ENCODE measurements around the gene ZDHHC1. TPM values are rescaled to one million over a fixed set of nuclear protein-coding genes. Genes with fewer than 3 reads are reported as not detected.

Gene ZDHHC1
- total and polyA plus RNA-seq, 2 of the 13 experiments (the other 11 are each of a cell fraction or from before 2014, with no cell fraction given) = 0.51 to 1.1 TPM

GRCh38 chr16:67430504-67430976 is 14.3 kb upstream of the ZDHHC1 start (continued):
- TF ChIP-seq, protein P1, sequence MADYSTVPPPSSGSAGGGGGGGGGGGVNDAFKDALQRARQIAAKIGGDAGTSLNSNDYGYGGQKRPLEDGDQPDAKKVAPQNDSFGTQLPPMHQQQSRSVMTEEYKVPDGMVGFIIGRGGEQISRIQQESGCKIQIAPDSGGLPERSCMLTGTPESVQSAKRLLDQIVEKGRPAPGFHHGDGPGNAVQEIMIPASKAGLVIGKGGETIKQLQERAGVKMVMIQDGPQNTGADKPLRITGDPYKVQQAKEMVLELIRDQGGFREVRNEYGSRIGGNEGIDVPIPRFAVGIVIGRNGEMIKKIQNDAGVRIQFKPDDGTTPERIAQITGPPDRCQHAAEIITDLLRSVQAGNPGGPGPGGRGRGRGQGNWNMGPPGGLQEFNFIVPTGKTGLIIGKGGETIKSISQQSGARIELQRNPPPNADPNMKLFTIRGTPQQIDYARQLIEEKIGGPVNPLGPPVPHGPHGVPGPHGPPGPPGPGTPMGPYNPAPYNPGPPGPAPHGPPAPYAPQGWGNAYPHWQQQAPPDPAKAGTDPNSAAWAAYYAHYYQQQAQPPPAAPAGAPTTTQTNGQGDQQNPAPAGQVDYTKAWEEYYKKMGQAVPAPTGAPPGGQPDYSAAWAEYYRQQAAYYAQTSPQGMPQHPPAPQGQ (CRISPR knock-in tag; IDR thresholded peaks at IDR 0.05; ENCODE audit: borderline replicate concordance) = no peak
- TF ChIP-seq TCF12 (IDR thresholded peaks at IDR 0.05) (no peak), TCF12 (CRISPR knock-in tag; IDR thresholded peaks at IDR 0.05) (no peak; the same call in 1 of the 2 replicates), MBD4 (IDR thresholded peaks at IDR 0.05; ENCODE audit: borderline replicate concordance, low read length) (no peak), SRF (IDR thresholded peaks at IDR 0.05; ENCODE audit: low read depth, low read length) (no peak), KDM6A (CRISPR knock-in tag; IDR thresholded peaks at IDR 0.05; ENCODE audit: low read depth) (no peak), PHF20 (CRISPR knock-in tag; IDR thresholded peaks at IDR 0.05) (no peak), MEIS2 (CRISPR knock-in tag; IDR thresholded peaks at IDR 0.05) (peak; percentile 87), SKIL (CRISPR knock-in tag; IDR thresholded peaks at IDR 0.05; ENCODE audit: borderline replicate concordance) (no peak), ZNF121 (CRISPR knock-in tag; IDR thresholded peaks at IDR 0.05) (peak; percentile 51), SNRNP70 (IDR thresholded peaks at IDR 0.05; ENCODE audit: low read depth, low read length) (no peak), ZNF530 (CRISPR knock-in tag; IDR thresholded peaks at IDR 0.05; ENCODE audit: low read depth) (no peak), PLRG1 (conservative IDR thresholded peaks at IDR 0.05) (no peak), GTF2F1 (IDR thresholded peaks at IDR 0.05; ENCODE audit: low read length) (no peak), ZNF251 (CRISPR knock-in tag; IDR thresholded peaks at IDR 0.05) (peak; percentile 95; the same call in 1 of the 2 replicates), ZGPAT (CRISPR knock-in tag; IDR thresholded peaks at IDR 0.05) (peak; percentile 61; the same call in 1 of the 2 replicates), NFKB2 (CRISPR knock-in tag; IDR thresholded peaks at IDR 0.05; ENCODE audit: borderline replicate concordance) (peak; percentile 86; the same call in 1 of the 2 replicates), HMGXB4 (CRISPR knock-in tag; IDR thresholded peaks at IDR 0.05; ENCODE audit: borderline replicate concordance in 1 of 2, low read depth in 1 of 2) (peak in 1 of 2 experiments; percentile 70; a peak in 2 of 4 replicates), ZNF567 (CRISPR knock-in tag; IDR thresholded peaks at IDR 0.05; ENCODE audit: borderline replicate concordance) (peak; percentile 60; the same call in 1 of the 2 replicates)
- TF ChIP-seq, protein P2, sequence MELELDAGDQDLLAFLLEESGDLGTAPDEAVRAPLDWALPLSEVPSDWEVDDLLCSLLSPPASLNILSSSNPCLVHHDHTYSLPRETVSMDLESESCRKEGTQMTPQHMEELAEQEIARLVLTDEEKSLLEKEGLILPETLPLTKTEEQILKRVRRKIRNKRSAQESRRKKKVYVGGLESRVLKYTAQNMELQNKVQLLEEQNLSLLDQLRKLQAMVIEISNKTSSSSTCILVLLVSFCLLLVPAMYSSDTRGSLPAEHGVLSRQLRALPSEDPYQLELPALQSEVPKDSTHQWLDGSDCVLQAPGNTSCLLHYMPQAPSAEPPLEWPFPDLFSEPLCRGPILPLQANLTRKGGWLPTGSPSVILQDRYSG (CRISPR knock-in tag; IDR thresholded peaks at IDR 0.05) = no peak

Measured in HepG2 (cell line).